Omental fat pad (tissue), 4 donors: ENCODE results near the gene NPR2. TPM values are rescaled to one million over a fixed set of nuclear protein-coding genes. Genes with fewer than 3 reads are reported as not detected.

Experiments used
- ATAC-seq: fragments of 150-250 bp; one replicate; pipeline ENCODE4 v1.9.1; 2016; ENCODE audit warnings: mild to moderate bottlenecking, moderate library complexity; ENCODE audit not compliant: low FRiP score
- DNase-seq: peaks from one replicate; pipeline ENCODE4 v3.0.0-alpha.2; 2019; ENCODE audit warnings: low spot score
- CTCF ChIP-seq, 3 donors: fragments of 450-650 bp; IDR thresholded peaks; one replicate each; pipeline ENCODE4 v1.5.1; 2016 to 2017; ENCODE audit warnings: antibody characterized with exemption in 3 of 3, mild to moderate bottlenecking in 3 of 3, moderate library complexity in 2 of 3
- total RNA-seq, 4 donors: library from RNA; depleted of rRNA; stranded (reverse); fragments of >200 nt; gene quantifications; one replicate each; pipeline ENCODE4 v1.1.0, GENCODE V29; 2016

The NPR2 gene
- total RNA-seq, 4 donors from 2014 or later, result 13.7 to 28.2 (median 24.3) TPM

- ATAC-seq, result no peak
- no peak for DNase-seq
- TF ChIP-seq CTCF (IDR thresholded peaks at IDR 0.05), result no peak
These were observed 17.0 kb downstream of the NPR2 start for GRCh38 chr9:35808433-35808832.

- ATAC-seq (no peak), DNase-seq (no peak)
- no peak for TF ChIP-seq CTCF (IDR thresholded peaks at IDR 0.05)
These were observed 18.7 kb downstream of the NPR2 start for GRCh38 chr9:35810122-35810521.

GRCh38 chr9:35811381-35812024, 20.1 kb downstream of the NPR2 start:
- DNase-seq (no peak), ATAC-seq (no peak)
- no peak for TF ChIP-seq CTCF (IDR thresholded peaks at IDR 0.05)

GRCh38 chr9:35812025-35812602, 20.7 kb downstream of the NPR2 start, which contains the start of gene SPAG8:
TSS of gene SPAG8 (minus strand) at chr9:35812262. CDS start at chr9:35812147, 115 bp downstream.
- DNase-seq (peak; percentile 55), ATAC-seq (peak; percentile 73)
- TF ChIP-seq CTCF (IDR thresholded peaks at IDR 0.05), result no peak

GRCh38 chr9:35813434-35814105, 22.2 kb downstream of the NPR2 start:
- DNase-seq, result no peak
- no peak for ATAC-seq

GRCh38 chr9:35814106-35814840, 22.9 kb downstream of the NPR2 start:
- no peak for TF ChIP-seq CTCF (IDR thresholded peaks at IDR 0.05)
- ATAC-seq (peak; percentile 56), DNase-seq (no peak)

More at GRCh38 chr9:35813434-35814105, 22.2 kb downstream of the NPR2 start:
- TF ChIP-seq CTCF (IDR thresholded peaks at IDR 0.05), result no peak
